ENCODE results near the gene MGAT5.

Gene MGAT5

GRCh38 chr2:134405611-134406081 lies 151.8 kb downstream of the MGAT5 start:
- DNase-seq = no peak

DNA sequence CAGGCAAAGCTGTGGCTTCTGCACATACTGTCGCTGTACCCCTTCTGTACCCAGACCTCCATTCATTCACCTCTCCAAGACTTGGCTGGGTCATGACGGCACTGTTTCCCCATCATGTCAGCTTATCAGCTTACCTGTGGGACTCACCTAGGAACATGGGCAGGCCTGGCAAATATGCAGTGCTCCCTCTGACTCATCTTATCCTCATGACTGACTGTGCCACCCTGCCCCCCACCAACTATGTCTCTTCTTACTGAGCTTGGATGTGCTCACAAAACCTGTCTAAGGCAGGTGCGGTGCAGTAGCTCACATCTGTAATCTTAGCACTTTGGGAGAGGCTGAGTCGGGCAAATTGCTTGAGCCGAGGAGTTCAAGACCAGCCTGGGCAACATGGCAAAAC lies 152.4 kb downstream of the MGAT5 start:
- peak; percentile 35 for DNase-seq

- no peak for DNase-seq
Observed at GRCh38 chr2:134406736-134407135, 152.9 kb downstream of the MGAT5 start.

GRCh38 chr2:134407154-134407890 lies 153.4 kb downstream of the MGAT5 start:
- DNase-seq = no peak

DNA sequence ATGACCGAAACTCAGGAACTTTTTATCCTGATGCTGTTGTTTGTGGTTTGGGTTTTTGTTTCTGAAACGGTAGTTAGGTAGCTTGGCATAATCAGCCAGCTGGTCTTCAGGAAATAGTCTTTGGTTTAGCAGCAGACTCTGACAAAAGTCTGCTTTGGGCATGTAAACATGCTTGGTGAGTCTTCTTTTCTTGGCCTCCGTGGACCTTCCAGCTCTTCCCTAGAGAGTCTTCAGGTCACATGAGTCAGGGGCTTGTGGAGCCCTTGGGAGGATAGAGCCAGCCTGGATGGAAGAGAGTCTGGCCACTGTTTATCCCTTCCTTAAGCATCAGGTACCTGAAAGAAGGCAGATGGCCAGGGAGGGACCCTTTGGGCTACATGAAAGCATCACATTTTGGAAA lies 154.5 kb downstream of the MGAT5 start:
- DNase-seq = no peak

DNA sequence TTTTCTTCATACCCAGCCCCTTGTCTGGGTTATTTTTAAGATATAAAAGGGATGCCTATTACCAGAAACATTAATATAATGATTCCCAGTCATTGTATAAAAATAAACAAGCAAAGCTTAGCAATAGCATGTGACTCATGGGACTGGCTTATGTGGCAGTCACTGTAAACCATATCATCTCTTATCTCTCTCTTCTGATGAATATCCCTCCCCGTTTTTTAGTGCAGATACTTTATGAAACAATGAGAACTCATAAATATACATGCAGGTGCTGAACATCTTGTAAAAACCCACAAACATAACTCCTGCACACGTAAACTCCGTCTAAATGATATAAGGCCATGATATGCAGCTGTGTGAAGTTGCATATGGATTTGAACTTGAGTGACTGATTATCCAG lies 154.9 kb downstream of the MGAT5 start:
- DNase-seq = no peak

DNA sequence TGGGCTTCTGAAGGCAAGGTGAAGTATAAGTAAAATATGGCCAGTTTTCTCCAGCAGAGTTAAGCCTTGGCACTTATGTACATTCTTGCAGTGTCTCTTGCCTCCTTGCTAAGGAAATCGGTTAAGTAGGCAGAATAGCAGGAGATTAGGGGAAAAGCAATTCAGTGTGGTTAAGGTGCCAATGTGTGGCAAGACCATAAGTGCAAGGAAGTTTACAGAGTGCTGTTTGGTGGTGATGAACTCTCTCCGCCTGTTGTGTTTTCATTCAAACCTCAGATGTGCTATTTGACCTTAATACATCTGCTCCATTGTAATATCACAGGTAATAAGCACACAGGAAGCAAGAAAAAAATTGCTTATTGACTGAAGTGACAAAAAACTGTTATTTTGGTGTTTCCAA lies 156.1 kb downstream of the MGAT5 start:
- DNase-seq = no peak

- DNase-seq = no peak
Observed at GRCh38 chr2:134410831-134411231, 157.0 kb downstream of the MGAT5 start.

DNA sequence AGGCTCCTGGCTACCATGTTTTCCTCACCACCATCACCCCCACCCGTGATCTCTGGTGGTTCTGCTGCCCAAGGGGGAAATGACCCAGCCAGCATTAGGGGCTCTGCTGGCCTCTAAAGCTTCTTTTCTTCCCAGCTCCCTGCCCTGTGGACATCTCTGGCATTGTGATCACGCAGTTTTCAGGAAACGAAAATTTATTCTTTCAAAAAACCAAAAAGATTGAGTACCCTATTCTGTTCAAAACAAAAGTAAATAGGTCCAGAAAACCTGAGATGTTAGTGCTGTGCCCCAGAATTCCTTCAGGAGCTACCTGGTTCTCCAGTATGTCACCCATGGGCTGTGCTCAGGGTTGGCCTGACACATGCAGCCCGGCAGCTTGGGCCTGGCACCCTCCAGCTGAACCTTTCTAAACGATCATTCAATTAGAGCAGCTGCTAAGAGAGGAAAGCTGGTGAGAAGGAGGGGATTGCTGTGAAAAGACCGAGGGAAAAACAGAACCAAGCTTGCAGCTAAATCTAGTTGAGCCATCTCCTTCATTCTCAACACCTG lies 157.5 kb downstream of the MGAT5 start:
- DNase-seq = no peak

DNA sequence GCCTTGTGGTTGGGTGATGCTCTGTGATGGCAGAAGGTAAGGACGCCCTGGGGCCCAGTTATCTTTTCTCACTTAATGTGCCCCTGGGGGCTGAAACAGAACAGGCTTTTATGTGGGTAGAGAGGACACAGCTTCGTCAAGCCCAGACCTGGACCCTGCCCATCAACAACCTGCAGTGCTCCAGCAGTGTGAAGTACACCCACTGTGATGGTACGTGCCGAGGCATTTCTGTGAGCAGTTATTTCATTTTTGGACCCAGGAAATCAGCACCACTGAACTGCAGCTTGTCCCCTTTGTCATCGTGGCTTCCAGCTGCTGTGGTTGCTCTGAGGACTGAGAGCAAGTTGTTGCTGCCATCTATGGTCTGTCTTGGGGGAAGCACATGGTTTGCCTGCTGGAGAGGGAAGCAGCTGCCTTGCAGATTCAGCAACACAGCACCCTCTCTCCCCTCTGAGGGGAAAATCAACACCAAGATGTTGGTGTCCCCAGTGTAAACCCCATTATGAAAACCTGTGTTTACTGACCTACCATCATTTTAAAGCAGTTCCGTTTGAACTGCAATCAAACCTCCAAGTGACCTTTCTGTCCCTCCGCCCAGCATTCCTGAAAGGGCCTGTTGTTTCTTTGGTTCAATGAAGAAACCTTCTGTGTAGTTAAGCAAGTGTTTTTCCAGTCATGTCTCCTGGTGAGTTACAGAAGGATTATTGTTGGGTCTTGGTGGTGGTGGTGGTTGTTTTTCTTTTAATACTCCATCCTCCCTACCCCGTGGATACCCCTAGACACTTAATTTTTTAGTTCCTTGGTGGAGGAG lies 158.2 kb downstream of the MGAT5 start:
- peak; percentile 73 for DNase-seq

DNA sequence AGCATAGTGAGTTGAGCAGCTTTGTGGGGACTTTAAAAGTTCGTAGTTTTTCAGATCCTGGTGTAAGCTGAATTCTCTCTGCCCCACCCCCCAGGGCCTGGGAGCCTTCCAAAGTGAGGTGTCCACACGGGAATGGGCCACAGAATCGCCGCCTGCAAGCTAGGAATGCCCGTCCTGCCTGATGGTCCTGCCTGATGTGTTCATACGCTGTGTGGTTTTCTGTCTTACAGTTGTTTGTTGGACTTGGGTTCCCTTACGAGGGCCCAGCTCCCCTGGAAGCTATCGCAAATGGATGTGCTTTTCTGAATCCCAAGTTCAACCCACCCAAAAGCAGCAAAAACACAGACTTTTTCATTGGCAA lies 158.7 kb downstream of the MGAT5 start:
- no peak for DNase-seq

- DNase-seq = no peak
Observed at GRCh38 chr2:134413430-134413829, 159.6 kb downstream of the MGAT5 start.

DNA sequence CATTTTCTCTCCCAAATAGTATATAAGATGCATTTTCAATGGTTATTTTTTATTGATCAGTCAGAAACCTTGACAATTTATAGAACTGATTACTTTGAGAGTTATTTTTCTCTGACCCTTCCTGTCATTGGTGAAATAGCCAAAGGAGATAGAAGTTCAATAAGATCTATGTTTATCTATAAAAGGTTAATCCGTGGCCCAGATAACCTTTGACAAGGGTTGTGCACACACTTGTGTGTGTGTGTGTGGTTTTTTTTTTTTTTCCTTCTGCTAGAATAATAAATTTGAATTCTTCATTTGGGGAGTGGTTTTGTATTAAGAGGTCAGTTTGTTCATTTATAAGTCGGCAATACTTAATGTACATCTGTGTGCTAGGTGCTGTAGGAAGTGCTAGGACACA lies 160.0 kb downstream of the MGAT5 start:
- DNase-seq = no peak

DNA sequence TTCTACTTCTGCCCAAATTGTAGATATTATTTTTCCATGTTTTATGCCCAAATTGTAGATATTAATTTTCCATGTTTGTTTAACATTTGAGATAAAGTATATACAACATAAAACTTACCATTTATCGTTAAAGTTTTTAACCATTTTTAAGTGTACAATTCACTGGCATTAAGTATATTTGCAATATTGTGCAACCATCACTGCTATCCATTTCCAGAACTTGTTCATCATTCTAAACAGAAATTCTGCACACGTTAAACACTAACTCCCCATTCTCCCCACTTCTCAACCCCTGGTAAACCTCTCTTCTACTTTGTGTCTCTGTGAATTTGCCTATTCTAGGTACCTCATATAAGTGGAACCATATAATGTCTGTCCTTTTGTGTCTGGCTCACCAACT lies 162.1 kb downstream of the MGAT5 start:
- no peak for DNase-seq

DNA sequence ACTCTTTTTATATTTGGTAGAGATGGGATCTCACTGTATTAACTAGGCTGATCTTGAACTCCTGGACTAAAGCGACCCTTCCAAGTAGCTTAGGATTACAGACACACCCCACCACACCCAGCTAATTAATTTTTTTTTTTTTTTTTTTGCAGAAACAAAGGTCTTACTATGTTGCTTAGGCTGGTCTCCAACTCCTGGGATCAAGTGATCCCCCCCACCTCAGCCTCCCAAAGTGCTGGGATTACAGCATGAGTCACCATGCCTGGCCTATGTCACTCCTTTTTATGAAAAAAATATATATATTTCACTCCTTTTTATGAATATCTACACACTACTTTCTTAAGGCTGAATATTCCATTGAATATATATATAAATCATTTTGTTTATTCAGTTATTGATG lies 162.8 kb downstream of the MGAT5 start:
- no peak for DNase-seq

DNA sequence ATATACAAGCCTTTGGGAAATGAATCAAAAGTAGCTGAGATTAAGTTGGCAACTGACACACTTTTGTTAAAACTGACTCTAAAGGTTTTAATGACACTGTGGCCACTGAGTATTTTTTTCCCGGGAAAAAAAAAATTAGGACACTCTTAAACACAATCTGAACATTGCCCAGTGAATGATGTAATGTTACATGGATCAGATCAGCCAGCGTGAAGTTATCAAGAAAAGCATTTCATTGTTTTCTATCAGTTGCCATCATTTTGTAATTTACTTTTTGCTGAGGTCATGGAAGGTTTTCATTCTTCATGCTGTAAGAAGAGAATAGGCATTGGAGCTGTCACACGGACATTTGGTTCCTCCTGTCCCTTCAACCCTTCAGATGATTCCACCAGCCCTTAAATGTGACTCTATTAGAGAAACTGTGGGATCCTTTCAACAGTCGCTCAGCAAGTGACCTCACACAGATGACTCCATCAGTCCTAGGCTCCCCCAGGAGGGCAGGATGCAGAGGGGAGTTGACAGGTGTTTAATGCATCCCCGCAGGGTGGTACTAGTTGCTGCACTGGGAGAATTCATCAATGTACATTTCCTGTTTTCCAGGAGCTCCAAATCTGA lies 164.2 kb downstream of the MGAT5 start:
- no peak for DNase-seq

DNA sequence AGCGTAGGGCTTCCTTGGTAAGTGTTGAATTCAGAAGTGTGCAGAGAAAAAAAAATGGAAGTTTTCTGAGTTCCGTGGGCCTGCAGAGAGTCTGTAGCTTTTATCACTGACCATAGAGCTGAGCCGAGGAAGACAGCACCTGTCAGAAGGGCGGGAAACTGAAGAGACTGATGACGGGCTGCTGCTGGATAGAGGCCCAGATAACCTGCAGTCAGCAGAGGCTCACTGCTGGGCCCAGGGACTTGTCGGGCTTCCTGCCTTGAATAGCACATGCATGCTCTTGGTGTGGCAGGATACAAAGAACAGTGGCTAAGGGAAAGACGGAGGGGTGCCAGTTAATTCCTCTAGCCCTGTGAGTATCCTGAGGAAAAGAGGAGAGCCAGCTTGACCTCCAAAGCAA lies 166.4 kb downstream of the MGAT5 start:
- DNase-seq = no peak

GRCh38 chr2:134420920-134421319 lies 167.0 kb downstream of the MGAT5 start:
- no peak for DNase-seq

DNA sequence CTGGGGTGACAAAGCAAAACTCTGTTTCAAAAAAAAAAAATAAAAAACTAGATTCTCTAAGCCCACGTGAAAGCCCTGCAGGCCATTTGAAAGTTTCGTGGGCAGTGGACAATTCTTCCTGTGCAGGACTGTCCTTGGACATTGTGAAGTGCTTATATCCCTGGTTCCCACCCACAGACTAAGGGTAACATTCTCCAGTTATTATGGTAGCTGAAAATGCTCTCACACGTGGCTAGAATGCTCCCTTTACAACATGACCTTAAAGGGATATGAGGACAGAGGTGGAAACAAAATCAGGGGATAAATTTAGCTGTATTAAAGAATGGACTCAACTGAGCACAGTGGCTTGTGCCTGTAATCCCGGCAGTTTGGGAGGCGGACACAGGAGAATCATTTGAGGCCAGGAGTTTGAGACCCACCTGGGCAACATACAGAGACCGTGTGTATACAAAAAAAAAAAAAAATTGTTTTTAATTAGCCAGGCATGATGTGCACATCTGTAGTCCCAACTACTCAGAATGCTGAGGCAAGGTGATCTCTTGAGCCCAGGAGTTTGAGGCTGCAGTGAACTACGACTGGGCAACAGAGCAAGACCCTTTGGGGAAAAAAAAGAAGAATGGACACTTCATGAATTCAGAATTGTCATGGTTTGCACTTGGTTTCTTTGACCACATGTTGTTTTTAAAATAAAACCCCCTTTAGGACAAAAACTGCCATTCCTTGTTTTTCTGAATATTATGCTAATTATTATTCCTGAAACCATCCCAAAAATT lies 167.9 kb downstream of the MGAT5 start:
- DNase-seq = no peak

GRCh38 chr2:134425724-134426496 lies 172.0 kb downstream of the MGAT5 start:
- no peak for DNase-seq

DNA sequence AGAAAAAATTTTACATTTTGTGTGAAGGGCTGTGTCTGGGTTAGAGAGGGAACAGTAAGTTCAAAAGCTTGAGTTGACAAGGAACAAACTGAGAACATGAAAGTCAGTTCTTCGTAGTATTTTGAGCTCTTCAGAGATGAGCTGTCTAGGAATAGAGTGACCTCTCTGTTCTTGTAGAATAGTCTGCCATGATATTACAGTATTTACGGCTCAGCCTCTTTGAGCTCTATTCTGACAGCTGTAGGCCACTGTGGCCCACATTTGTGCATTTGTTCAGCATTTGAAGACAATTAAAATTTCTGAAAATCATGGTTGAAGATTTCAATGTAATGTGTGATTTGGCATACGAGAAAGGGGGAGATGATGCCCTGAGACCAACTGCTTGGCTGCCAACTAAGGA lies 172.8 kb downstream of the MGAT5 start:
- no peak for DNase-seq

GRCh38 chr2:134429886-134430285 lies 176.0 kb downstream of the MGAT5 start:
- no peak for DNase-seq
